VCaP (cell line): Measurements from ENCODE around the gene HDAC4.

ENCODE experiments used
- H3K27ac ChIP-seq: fragments of 450-650 bp; 2 replicates; pipeline ENCODE4 v1.5.1; 2017
- TF ChIP-seq, protein P1 (sequence below): fragments of 450-650 bp; conservative IDR thresholded peaks from 2 replicates; pipeline ENCODE4 v1.5.1; 2017; ENCODE audit warnings: mild to moderate bottlenecking, moderate library complexity

The HDAC4 gene

DNA sequence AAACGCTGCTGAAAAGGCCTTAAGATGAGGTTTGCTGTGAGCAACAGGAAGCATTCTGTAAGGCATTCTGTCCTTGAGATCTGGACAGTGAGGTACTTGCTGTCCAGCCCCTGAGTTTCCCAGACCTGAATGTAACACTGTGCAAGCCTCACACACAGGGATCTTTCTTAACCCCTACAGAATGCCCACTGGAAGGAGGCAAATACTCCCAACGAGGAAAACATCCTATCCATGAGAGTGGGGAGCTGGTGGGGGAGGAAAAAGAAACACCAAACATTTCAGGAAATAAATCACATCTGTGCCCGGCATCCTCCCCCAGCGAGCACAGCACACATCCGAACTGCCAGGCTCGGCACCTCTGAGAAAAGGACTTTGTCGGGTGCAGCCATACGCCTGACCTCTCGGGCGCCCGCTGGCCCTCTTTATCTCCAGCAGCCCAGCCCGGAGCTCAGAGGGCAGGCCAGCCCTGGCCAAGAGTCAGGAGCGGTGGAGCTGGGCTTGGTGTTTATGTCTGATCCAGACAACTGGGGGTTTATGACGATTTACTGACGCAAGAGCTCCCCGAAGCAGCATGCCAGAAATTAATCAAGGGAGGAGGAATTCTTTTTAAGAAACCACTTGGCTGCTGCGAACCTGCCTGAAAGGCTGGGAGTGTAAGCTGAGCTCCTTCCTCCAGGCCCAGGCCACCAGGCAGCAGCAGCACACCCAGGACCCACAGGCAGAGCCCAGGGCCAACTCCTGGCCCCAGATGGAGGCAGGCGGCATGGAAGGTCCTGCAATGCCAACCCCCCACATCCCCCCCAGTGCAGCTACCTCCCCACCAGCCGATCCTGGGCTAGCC is 72.2 kb downstream of the HDAC4 start:
- no peak overlapping the region for H3K27ac ChIP-seq
- TF ChIP-seq, protein P1, sequence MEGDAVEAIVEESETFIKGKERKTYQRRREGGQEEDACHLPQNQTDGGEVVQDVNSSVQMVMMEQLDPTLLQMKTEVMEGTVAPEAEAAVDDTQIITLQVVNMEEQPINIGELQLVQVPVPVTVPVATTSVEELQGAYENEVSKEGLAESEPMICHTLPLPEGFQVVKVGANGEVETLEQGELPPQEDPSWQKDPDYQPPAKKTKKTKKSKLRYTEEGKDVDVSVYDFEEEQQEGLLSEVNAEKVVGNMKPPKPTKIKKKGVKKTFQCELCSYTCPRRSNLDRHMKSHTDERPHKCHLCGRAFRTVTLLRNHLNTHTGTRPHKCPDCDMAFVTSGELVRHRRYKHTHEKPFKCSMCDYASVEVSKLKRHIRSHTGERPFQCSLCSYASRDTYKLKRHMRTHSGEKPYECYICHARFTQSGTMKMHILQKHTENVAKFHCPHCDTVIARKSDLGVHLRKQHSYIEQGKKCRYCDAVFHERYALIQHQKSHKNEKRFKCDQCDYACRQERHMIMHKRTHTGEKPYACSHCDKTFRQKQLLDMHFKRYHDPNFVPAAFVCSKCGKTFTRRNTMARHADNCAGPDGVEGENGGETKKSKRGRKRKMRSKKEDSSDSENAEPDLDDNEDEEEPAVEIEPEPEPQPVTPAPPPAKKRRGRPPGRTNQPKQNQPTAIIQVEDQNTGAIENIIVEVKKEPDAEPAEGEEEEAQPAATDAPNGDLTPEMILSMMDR = no peak

DNA sequence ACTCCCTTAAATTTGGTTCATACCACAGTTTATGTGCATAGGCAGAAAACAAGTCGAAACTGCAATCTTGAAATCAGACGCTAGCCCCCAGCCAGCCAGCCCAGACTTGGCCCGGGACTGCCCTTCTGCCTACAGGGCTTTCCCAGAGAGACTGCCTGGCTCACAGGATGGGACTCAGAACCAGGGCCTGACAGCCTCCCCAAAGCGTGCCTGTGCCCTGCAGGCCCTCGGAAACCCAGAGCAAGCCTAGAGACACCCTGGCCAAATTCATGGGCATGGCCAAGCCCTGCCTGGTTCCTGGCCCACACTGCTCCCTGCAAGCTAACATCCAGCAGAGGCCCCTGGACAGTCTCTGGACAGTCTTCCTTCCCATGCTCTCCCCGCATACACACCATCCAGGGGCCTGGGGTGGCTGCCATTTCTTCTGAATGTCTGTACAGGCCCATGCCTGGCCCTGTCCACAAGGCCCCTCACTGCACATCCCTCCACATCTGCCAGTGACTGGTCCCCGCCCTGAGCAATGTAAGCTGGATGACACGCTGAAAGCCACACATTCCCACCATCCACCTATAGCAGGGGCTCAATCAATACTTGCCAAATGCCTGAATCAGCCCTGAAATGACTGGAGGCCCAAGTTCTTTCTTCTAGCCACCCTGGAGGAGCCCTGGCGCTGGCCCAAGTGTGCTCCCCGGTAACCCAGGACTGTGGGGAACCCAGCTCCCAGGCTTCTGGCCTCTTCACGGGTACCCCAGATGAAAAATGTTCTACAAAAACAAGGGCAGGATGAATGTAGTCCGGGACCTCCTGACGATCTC is 73.1 kb downstream of the HDAC4 start:
- H3K27ac ChIP-seq = no peak overlapping the region
- TF ChIP-seq, protein P1 = no peak

DNA sequence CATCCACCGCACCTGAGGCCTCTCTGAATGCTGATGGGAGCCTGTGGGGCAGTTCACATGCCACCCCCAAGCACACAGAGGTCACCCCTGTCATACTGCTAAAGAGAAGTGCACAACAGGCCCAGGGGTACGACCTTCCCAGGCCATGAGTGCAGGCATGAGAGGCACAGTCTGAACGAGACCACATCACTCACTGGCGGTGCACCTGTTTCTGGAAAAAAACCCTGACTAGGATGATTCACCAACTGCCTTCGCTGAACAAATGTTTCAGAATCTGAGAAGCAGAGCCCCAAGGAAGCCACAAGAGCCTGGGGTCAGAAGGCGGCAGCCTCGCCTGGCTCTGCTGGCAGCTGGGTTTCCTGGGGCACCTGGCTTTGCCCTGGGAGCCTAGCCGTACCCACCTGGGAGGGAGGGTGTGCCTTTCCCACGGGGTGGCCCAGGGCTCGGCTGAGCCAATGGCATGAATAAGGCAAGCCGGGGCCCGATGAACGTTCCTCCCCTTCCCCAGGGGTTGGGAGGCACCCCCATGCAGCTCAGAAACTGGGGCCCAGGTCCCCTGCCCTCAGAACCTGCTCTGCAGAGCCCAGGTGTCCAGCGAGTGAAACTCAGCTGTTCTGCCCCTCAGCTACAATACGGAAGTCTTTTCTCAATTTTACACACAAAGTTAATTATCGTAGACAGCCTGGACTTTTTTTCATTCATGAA is 73.8 kb downstream of the HDAC4 start:
- TF ChIP-seq, protein P1 = no peak
- no peak overlapping the region for H3K27ac ChIP-seq

DNA sequence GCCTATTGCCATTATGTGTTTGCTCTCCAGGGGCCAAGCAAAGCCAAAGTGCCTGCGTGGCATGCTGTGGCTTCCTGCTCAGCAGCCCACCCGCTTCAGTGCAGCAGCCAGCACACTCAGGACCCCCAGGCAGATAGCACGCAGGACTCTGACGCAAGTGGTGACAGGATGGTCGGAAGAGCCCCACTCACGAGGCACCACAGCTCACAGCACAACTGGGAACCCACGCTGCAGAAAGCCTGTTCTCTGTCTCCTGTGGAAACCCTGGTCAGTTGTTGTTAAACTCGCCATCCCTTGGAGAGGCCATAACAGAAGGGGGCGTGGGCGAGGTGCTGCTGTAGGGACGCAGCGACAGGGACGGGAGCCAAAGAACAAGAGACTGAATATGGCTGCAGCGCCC is 76.4 kb downstream of the HDAC4 start:
- H3K27ac ChIP-seq = peak overlapping the region; percentile 53
- TF ChIP-seq, protein P1 = no peak

DNA sequence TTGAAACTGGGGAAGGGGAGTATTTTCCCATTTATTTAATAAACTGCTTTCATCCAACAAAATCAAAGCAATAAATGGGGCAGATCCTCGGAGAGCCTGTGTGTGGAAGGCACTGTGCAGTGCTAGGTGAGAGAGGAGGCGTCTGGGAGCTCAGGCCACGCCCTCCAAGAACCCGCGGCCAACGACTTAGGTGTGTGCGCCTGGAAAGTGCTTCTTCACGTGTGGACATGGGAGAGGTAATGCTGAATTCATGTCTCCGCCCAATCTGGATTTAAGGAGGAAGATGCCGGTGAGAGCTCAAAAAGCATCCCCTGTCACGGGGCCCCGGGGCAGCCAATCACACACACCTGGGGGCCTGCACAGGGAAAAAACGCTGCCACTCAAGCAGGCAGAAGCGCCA is 77.4 kb downstream of the HDAC4 start:
- no peak overlapping the region; the same call in 1 of the 2 replicates for H3K27ac ChIP-seq
- TF ChIP-seq, protein P1 = no peak

DNA sequence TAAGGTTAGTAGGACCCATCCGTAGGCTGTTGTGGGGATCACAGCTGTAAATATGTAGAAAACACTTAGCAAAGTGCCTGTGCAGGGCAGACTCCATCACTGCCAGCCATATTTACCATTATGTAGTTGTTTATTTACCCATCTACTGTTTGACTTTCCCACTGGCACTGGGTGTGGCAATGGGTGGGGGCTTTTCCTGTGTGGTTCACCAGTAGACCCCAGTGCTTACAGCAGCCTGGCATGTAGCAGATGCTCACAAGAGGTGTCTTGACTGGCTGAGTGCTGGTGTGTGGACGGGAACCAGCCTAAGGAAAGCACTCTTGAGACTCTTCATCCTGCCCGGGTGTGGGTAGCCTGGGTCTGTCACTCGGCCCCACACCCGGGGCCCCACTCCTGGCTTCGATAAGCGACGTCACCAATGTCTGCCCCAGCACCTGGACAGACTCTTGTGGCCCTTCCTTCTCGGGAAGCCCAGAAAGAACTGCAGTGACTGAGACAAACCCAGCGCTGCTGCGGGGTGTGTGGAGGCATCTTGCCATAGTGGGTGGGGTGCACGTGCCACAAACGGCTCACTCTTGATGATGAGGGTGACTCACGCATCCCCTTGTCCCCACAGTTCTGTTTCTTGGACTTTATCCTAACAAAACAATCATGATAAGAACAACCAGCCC is 78.3 kb downstream of the HDAC4 start:
- H3K27ac ChIP-seq = no peak overlapping the region
- TF ChIP-seq, protein P1 = no peak
